Thymus (tissue), 11 donors: Measurements from ENCODE around the gene BLVRB. TPM values are rescaled to one million over a fixed set of nuclear protein-coding genes. Genes with fewer than 3 reads are reported as not detected.
A peak's percentile ranks its signal among the peaks of the same experiment; 100 is the strongest.

Source experiments
- DNase-seq, 9 donors: peaks; one replicate each; pipeline ENCODE4 v3.0.0-alpha.2; 2013; ENCODE audit warnings: low spot score in 9 of 9, low read depth in 6 of 9, missing footprints in 1 of 9
- H3K27ac ChIP-seq, 2 donors: one replicate each; pipeline ENCODE4 v1.5.1; 2013; ENCODE audit warnings: control low read depth in 1 of 2, low read depth in 1 of 2, low read length in 1 of 2, mild to moderate bottlenecking in 1 of 2, moderate library complexity in 1 of 2
- H3K27me3 ChIP-seq, 2 donors: one replicate each; pipeline ENCODE4 v1.5.1; 2013; ENCODE audit warnings: low read length in 1 of 2; ENCODE audit not compliant: control insufficient read depth in 2 of 2, insufficient read depth in 1 of 2
- H3K36me3 ChIP-seq, 2 donors: one replicate each; pipeline ENCODE4 v1.5.1; 2013; ENCODE audit warnings: low read length in 1 of 2, mild to moderate bottlenecking in 1 of 2, moderate library complexity in 1 of 2; ENCODE audit not compliant: control insufficient read depth in 2 of 2, insufficient read depth in 2 of 2
- H3K4me1 ChIP-seq, 2 donors: one replicate each; pipeline ENCODE4 v1.5.1; 2013; ENCODE audit warnings: low read length in 2 of 2; ENCODE audit not compliant: control insufficient read depth in 2 of 2, insufficient read depth in 2 of 2
- H3K4me3 ChIP-seq, 2 donors: one replicate each; pipeline ENCODE4 v1.5.1; 2013; ENCODE audit warnings: low read length in 2 of 2, control low read depth in 1 of 2, mild to moderate bottlenecking in 1 of 2
- H3K9me3 ChIP-seq, 2 donors: one replicate each; pipeline ENCODE4 v1.5.1; 2013; ENCODE audit warnings: low read length in 1 of 2, mild to moderate bottlenecking in 1 of 2; ENCODE audit not compliant: control insufficient read depth in 2 of 2, insufficient read depth in 1 of 2
- WGBS: extraction: QIAGEN DNeasy Blood & Tissue Kit; methylation state at CpG from one replicate; pipeline ENCODE4 v1.1.7; 2013; 5-methylcytosine and 5-hydroxymethylcytosine counted together
- polyA plus RNA-seq: library from polyadenylated mRNA; stranded (reverse); fragments of 200-250 nt; gene quantifications from one replicate; pipeline ENCODE4 v1.2.3, GENCODE V29; 2013
- total RNA-seq: library from RNA; stranded (reverse); fragments of 120-200 nt; gene quantifications from one replicate; pipeline ENCODE4 v1.2.4, GENCODE V29; 2013
- donor health status: healthy.

BLVRB gene
- total and polyA plus RNA-seq, 2 donors: 49.9 to 88.8 TPM

DNA sequence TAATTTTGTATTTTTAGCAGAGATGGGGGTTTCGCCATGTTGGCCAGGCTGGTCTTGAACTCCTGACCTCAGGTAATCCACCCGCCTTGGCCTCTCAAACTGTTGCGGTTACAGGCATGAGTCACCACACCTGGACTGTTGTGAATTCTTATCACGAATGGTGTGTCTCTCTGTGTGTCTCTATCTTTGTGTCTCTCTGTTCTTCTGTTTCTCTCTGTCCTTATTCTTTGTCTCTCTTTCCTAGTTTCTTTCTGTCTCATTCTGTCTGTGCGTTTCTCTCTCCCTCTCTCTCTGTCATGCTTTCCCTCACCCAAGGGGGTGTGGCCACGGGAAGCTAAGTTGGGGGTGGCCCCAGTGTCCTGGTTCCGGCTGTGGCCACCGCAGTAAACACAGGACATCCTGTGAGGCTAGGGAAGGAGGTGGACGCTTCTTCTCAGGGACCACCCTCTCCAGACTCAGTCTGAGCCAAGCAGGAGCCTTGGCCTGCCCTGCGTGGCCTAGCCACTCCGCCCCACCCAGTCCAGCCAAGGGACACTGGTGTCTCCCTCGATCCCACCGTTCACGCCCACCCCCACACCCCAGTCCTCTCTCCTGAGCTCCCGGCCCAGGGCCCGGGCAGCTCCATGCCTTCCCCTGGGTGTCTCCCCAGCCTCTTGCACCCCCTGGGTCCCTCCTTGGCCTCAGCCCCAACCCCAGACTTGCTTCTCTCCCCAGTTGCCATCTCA lies 48.5 kb downstream of the BLVRB start:
- DNase-seq: no peak
- WGBS: 44% methylated on average over 16 of the region's 16 CpGs
- Histone ChIP-seq H3K36me3 (no peaks in the 10 kb centered on the region), H3K27ac (peak overlapping the region in 1 of 2 donors; percentile 1), H3K4me3 (no peak overlapping the region), H3K27me3 (peaks cover 0 to 16% of the 10 kb centered on the region in 2 donors), H3K9me3 (no peaks in the 10 kb centered on the region), H3K4me1 (peaks cover 4 to 18% of the 10 kb centered on the region in 2 donors)

DNA sequence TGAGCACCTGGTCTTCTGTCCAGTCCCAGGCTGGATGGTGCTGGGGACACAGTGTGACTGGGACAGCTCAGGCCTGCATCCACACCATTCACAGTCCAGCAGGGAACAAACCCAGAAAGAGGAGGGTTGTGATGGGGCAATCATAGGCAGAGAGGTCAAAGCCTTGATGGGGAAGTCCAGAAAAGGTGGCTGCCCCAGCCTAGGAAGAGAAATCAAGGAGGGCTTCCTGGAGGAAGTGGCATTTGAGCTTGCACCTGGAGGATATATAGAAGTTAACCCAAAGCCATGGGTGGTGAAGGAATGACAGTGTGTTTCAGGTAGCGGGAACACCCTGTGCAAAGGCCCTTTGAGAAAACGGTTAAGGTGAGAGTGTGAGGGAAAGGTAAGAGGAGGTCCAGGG lies 49.8 kb downstream of the BLVRB start:
- Histone ChIP-seq H3K4me1 (peaks cover 0 to 9% of the 10 kb centered on the region in 2 donors), H3K36me3 (no peaks in the 10 kb centered on the region), H3K9me3 (no peaks in the 10 kb centered on the region), H3K27ac (no peak overlapping the region), H3K4me3 (no peak overlapping the region), H3K27me3 (peaks cover 0 to 18% of the 10 kb centered on the region in 2 donors)
- WGBS: 96% methylated on average over 2 of the region's 2 CpGs
- no peak for DNase-seq

DNA sequence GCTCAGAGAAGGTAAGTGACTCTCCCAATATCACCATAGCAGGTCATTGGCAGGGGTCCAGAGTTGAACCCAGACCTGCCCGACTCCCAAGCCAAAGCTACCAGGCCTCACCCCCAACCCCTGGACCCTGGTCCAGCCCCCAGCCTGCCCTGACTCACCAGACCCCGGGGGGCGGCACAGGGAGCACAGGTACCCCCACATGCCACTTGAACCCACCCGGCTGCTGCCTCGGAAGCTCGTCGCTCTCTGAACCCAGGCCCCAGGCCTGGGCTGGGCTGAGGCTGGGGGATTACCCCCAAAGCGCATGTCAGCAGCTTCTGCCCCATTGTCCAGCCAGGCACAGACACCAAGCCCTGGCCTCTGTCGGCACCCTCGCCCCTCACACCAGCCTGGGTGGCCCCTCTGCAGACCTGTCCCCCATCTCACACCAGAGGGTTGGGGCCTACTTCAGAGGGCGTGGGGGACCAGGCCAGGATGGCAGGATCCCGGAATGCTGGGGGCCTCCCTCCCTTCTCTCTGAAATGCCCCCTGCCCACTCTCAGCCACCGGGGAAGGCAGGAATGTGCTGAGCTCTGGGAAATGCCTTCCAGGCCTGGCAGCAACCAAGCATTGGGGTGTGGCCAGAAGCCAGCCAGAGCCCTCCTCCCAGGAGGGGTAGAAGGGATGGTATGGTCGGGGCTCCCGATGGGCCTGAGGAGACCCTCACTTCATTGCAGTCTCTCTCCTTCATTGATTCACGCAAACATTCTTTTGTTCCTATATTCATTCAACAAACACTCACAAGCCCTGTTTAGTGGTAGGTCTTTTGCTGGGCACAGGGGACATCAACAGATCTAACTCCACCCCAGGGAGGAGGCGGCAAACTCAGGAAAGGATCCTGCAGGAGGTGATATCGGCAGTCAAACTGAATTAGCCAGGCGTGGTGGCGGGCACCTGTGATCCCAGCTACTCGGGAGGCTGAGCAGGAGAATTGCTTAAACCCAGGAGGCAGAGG lies 50.7 kb downstream of the BLVRB start:
- Histone ChIP-seq H3K36me3 (no peaks in the 10 kb centered on the region), H3K4me1 (peaks cover 0 to 9% of the 10 kb centered on the region in 2 donors), H3K27ac (no peak overlapping the region), H3K9me3 (no peaks in the 10 kb centered on the region), H3K4me3 (no peak overlapping the region), H3K27me3 (peaks cover 0 to 18% of the 10 kb centered on the region in 2 donors)
- WGBS: 97% methylated on average over 21 of the region's 21 CpGs
- no peak for DNase-seq

DNA sequence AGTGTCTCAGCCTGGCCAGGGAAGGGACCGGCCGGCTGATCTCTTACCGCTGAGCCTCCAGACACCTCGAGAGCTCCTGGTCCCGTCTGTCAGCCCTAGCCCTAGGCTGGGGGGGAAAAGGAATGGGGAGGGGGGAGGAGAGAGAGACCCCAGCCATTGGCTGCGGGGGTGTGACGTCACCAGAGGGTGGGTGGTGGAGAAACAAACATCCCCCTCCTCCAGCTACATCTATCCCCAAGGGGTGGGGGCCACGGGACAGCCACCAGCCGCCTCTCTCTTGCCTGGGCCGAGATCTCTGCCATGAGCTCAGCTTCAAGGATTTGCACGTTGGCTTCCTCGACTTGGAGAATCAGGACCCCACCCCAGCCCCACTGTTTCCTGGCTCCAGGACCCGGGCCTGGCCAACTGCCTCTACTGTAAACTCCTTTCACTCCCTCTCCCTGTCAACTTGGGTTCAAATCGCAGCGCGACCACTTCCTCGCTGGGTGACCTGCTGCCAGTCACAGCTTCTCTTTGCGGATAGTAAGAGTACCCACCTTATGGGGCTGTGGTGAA lies 52.2 kb downstream of the BLVRB start, which contains the start of gene PRX:
TSS of gene PRX (minus strand) at position 88 of the 555 bp plus-strand sequence. CDS start 5,446 bp downstream, outside the sequence.
- peaks cover 0 to 9% of the 10 kb centered on the region in 2 donors for H3K4me1 ChIP-seq
- H3K36me3 ChIP-seq: no peaks in the 10 kb centered on the region
- no peaks in the 10 kb centered on the region for H3K9me3 ChIP-seq
- WGBS: 53% methylated on average over 18 of the region's 18 CpGs
- H3K27me3 ChIP-seq: peaks cover 0 to 18% of the 10 kb centered on the region in 2 donors
- no peak within 1 kb of the TSS for H3K27ac ChIP-seq
- no peak within 1 kb of the TSS for H3K4me3 ChIP-seq
- DNase-seq: no peak

DNA sequence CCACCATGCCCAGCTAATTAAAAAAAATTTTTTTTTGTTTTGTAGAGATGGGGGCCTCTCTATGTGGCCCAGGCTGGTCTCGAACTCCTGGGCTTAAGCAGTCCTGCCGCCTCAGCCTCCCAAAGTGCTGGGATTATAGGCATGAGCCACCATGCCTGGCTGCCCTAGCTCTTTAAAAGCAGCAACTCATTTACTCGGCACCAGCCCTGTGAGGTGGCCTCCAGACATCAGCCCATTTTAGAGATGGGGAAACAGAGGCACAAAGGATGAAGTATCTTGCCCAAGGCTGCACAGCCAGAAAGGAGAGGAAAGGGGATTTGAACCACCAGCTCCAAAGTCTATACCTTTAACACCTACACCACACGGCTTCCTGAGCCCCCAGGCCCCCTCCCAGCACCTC lies 52.7 kb downstream of the BLVRB start:
- Histone ChIP-seq H3K27ac (no peak overlapping the region), H3K36me3 (no peaks in the 10 kb centered on the region), H3K4me1 (peaks cover 0 to 11% of the 10 kb centered on the region in 2 donors), H3K27me3 (peaks cover 0 to 21% of the 10 kb centered on the region in 2 donors), H3K9me3 (no peaks in the 10 kb centered on the region), H3K4me3 (no peak overlapping the region)
- DNase-seq: no peak
- WGBS: 95% methylated on average over 4 of the region's 4 CpGs

DNA sequence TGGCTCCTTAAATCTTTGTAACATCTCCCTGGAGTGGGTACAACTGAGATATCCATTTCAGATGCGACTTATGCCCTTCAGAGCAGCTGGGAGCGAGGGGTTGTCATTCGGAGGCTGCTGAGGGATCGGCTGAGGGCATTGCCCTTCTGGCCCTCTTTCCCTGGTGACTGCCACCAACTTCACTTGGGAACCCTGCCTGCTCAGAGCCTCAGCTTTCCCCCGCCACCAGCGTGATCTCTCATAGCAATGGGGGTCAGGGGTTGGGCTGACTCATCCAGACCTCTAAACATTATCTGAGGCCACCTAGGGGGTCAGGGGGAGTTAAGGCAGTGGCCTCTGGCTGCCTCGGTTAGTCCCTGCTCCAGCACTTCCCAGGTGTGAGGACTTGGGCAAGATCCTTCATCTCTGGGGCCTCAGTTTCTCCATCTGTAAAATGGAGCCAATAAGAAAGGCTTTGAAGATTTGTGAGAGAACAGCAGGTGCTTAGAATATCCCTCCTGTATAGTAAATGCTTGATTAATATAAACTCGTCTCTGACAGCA lies 53.5 kb downstream of the BLVRB start:
- Histone ChIP-seq H3K4me3 (no peak overlapping the region), H3K27me3 (peaks cover 0 to 16% of the 10 kb centered on the region in 2 donors), H3K27ac (no peak overlapping the region), H3K4me1 (peaks cover 0 to 10% of the 10 kb centered on the region in 2 donors), H3K36me3 (no peaks in the 10 kb centered on the region), H3K9me3 (no peaks in the 10 kb centered on the region)
- no peak for DNase-seq
- 93% methylated on average over 8 of the region's 8 CpGs for WGBS

DNA sequence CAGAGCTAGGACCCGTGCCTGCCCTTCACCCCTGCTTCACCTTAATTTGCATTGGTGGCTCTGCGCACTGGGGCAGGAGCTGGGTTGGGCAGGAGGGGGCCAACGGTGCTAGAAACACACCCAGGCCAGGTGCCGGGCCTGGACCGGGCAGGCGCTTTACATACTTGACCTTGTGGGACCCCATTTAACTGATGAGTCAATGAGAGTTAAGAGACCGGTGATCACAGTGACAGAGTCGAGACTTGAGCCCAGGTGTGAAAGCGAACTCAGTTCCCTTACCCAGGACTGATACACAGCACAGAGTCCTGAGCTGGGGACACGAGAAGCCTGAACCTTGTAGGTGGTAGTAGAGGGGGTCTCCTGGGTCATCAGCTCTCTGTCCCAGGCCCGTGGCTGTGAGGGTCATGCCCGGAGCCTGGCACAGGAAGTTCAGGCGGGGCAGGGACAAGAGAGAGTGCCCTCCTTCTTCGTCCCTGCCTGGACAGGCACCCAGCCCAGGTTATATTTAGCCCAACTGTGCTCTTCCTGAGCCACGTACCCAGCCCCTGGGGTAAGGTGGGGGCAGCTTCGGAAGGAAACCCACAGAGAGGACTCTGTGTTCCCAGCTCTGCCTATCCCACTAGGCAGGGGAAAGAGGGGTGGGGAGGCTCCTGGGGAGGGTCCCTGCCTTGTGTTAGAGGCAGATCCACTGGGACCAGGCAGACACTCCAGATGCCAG lies 54.3 kb downstream of the BLVRB start:
- H3K27me3 ChIP-seq: peaks cover 0 to 16% of the 10 kb centered on the region in 2 donors
- H3K9me3 ChIP-seq: no peaks in the 10 kb centered on the region
- no peak for DNase-seq
- peaks cover 0 to 6% of the 10 kb centered on the region in 2 donors for H3K4me1 ChIP-seq
- H3K36me3 ChIP-seq: no peaks in the 10 kb centered on the region
- H3K4me3 ChIP-seq: no peak overlapping the region
- H3K27ac ChIP-seq: no peak overlapping the region
- WGBS: 44% methylated on average over 16 of the region's 16 CpGs

DNA sequence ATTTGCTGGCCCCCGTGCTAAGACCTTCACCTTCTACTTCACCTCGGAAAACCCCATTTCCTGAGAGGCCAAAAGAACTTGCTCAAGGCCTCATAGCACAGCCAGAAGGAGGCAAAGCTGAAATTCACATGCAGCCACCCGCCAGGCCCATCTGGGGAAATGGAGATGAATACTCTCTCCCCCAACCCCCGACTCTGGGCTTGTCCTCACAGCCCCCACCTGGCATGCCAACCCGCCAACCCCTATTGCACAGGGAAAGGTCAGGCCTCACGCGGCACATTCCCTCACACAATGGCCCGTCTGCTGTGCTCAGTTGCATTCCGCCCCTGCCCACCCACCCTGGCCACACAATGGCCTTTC lies 55.5 kb downstream of the BLVRB start:
- WGBS: 76% methylated on average over 9 of the region's 9 CpGs
- peaks cover 0 to 16% of the 10 kb centered on the region in 2 donors for H3K27me3 ChIP-seq
- H3K36me3 ChIP-seq: no peaks in the 10 kb centered on the region
- peaks cover 0 to 6% of the 10 kb centered on the region in 2 donors for H3K4me1 ChIP-seq
- no peak overlapping the region for H3K4me3 ChIP-seq
- H3K27ac ChIP-seq: no peak overlapping the region
- H3K9me3 ChIP-seq: no peaks in the 10 kb centered on the region
- DNase-seq: no peak
